ENCODE results near the gene CYP26A1.
"Not testable (repeated sequence)": the region's sequence is repeated elsewhere in the genome, so short reads cannot be mapped to it uniquely, and the experiment has no call there.

CYP26A1 gene

DNA sequence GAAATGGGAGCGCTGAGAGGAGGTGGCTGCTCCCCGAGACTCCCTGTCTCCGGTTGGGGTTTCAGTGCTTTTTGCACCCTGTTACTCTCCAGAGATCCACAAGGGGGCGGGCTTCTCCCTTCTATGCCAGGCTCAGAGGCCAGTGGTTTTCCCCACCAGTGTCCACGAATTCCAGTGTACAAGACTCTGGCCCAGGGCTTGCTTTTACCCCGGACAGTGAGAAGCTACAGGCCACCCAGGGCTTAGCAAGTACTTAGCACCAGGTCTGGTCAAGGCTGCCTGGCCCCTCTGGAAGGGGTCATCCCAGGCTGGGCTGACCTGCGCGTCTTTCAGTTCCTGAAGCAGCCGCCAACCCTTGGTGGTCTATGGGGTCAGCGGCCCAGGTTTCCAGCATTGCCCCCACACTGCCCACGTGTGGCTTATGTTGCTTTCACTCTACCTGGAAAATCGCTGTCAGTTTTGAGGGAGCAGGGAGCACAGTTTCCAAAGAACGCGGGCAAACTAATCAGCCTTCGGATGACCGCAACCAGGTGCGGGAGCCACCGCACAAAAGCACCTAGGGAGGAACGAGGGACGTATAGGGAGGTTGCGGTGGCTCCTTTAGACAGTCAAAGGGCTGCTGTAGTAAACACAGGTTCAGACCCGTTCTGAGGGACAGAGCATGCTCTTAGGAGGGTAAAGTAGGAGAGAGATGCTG is 6.8 kb downstream of the CYP26A1 start:
- DNase-seq = no peak

DNA sequence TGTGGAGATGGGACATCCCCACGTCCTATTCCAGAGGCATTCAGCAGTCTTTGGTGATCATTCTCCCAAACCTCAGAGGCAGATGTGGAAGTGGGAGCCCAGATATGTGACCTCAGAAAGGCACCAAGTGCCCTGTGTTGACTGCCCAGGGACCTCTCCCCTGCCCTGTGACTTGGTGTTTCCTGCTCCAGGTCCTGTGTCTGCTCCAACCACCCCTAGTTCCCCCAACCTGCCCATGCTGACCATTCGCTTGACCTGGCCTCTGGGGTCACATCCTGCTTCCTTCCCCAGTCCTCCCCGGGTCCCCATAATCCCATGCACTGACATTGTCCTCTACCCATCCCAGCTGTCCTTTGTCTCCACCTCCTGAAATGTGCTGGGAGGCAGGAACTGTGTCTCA is 7.6 kb downstream of the CYP26A1 start:
- no peak for DNase-seq

DNA sequence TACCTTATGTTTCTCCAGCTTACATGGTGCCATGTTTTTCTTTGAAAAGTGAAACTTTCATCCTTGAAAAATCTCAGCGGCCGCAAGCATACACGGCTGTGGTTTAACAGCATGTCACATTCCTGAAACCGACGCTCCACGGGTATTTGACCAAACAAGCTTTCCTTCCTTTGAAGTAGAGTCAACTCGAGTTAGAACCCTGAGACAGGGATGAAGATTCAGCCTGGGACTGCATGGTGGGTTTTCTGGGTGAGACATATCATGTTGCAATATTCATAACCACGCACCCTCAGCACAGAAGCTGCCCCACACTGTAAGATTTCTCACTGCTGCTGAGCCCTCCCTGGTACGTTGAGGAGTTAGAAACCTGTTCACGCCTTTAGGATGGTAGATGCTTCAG is 8.1 kb downstream of the CYP26A1 start:
- no peak for DNase-seq

DNA sequence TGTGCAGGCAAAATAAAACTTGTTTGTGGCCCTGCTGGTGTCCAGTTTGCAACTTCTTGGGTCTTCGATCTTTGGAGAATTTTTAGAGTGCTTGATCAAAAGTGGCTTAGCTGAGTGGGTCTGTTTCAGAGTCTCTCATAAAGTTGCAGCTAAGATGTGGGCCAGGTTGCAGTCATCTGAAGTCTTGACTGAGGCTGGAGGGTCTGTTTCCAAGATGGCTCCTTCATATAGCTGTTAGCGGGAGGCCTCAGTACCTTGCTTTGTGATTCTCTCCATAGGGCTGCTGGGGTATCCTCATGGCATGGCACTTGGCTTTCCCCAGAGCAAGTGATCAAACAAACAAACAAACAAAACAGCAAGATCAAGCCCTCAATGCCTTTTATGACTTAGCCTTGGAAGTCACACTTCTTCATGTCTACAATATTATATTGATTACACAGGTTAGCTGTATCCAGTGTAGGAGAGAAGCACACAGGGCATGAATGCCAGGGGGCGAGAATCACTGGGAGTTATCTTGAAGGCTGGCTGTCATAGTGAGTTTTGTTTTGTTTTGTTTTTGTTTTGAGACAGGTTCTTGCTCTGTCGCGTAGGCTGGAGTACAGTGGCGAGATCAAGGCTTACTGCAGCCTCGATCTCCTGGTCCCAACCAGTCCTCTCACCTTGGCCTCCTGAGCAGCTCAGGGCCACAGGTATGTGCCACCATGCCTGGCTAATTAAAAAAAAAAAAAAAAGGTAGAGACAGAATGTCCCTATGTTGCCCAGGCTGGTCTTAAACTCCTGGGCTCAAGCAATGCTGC is 10.2 kb downstream of the CYP26A1 start:
- no peak for DNase-seq

DNA sequence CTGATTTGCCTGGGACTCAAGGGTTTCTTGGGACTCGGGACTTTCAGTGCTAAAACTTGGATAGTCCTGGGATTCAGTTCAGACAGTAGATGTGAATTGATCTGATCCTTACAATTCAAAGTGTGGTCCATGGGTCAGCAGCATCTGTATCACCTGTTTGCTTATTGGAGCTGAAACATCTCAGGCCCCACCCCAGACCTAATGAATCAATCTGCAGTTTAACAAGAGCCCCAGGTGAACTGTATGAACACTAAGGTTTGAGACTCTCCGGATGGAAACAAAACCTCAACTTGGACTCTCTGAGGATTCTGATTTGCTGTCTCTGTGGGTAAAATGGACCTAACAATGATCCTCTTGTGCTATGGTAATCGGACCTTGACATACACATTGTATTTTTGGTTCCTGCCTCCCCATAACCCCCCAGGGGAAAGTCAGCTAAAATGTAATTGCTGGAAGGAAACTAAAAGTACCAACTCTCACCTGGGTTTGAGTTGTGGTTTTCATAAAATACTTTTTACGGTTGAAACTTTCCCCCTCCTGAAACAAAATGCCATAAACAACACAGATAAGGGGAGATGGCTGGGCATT is 11.7 kb downstream of the CYP26A1 start:
- no peak for DNase-seq

DNA sequence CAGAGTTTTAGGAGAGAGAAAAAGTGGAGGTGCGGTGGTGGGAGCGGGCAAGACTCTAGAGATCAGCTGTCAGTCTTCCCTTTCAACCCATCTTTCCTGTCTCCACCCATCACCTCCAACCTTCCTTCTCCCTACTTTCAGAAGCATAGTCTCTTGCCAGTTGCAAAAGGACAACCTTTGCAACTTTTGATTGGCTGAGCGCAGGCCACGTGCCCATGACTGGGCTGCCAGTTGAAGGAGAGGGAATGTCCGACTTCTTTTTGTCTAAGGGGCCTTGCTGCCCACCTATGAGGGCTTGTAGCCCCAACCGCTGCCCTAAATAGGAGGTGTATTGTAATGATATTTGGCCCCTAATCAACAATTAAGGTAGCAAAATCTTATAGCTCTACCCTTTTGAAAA is 12.6 kb downstream of the CYP26A1 start:
- no peak for DNase-seq

DNA sequence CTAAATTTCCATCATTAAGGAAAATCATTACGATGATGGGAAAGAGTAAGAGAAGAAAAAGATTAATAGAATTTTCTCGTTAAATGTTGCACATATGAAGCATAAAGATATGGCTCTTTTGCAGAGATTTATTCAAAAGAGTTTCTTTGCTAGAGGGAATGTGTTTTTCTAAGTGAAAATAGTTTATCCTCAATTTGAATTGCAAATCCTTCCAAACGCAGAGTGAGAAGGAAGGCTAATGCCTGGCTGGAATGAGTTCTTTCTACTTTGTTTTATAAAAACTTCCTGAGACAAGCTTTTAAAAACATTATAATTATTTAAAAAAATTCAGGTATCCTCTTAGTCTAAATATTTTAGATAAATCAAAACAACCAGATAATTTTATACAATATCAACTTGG is 14.2 kb downstream of the CYP26A1 start:
- no peak for DNase-seq

DNA sequence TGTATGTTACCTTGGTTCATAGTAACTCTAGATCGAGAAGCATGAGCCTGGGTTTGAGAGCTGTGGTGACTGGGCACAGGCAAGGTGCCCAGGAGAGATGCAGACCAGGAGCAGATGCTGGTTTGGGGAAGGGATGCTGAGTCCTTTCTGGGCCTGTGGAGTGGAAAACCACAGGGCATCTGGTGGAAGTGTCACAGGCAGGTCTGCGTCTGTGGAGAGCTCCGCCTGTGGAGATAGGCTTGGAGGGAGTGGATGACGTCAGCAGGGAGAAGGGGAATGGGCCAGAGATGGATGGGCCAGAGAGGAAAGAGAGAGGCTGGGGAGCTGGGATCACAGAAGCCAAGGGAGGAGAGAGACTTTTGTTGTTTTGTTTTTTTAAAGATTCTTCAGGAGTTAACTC is 14.8 kb downstream of the CYP26A1 start:
- DNase-seq = no peak

DNA sequence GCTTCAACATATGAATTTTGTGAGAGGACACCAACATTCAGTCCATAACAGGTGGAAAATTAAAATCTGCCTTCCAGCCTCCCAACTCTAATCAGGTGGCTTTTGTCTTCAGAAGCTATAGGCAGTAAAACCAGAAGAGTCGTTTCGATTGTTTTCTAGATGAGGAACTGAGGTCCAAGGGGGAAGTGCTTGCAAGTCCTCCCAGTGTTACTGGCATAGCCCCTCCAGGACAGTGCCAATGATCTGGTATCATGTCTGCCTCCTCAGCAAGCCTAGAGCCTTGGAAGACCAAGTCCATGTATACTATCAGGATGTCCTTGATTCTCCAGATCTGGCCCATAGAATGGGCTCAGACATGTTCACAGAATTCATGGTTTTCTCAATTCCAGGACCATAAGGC is 16.9 kb downstream of the CYP26A1 start:
- DNase-seq = no peak

DNA sequence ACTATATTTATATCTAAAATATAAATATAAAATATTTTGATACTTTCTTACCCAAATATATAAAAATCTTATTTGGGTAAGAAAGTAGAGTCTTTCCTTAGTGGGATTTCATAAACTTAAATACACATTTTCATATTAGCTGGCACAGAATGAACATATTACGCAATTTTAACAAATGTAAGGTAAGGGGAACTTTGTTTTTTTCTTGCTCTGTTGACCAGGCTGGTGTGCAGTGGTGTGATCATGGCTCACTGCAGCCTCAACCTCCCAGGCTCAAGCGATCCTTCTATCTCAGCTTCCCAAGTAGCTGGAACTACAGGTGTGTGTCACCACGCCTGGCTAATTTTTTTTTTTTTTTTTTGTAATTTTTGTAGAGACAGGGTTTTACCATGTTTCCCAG is 18.3 kb downstream of the CYP26A1 start:
- no peak for DNase-seq

DNA sequence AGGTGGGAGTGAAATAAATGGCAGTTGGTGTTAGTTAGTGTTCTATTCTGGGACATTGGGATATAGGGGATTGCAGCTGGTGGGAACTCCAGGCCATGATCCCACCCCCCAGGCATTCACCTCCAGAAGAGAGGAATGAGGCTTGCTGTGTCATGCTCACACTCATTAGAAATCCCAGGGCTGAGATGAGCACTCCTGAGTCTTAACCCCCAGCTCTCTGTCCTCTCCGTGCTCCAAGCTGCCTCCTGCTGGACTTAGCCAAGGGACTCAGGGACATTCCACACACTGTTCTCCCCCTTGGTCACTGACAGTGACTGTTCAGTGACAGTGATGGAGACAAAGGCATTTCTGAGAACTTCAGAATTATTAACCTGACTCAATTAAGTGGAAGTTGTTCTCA is 21.5 kb downstream of the CYP26A1 start:
- DNase-seq = no peak

DNA sequence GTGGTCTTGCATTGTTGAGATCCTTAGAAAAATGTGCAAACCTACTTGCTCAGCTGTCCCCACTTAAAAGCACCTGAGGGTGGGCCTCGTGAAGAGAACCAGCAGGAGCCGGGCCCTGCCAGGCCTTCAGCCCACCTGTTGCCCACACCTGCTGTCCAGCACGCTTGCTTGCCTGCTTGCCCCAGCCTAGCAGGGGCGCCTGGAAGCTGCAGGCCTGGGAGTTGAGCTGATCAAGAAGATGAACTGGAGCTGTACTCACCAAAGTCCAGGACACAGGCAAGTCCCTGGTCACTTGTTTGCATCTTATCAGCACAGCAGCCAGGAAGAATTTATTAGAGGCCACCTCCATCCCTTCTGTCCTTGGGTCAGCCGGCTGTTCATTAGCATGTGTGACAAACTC is 23.2 kb downstream of the CYP26A1 start:
- no peak for DNase-seq

DNA sequence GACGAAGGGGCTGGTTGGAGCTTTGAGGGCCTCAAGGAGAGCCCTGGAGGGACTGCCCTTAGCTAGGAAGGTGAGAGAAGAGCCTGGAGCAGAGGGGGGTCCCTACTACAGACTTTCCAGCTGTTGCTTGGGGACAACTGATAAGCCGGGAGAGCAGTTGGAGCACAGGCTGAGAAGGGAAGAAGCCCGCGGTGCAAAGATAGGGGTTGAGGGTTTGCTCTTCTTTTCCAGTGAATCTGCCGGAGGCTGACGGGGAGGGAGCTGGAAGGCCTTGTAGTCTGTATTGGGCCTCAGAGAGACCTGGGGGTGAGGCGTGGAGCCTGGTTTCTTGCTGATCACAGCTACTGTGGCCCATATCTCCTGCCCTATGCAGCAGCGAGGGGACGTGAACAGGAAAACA is 23.7 kb downstream of the CYP26A1 start:
- DNase-seq = no peak

DNA sequence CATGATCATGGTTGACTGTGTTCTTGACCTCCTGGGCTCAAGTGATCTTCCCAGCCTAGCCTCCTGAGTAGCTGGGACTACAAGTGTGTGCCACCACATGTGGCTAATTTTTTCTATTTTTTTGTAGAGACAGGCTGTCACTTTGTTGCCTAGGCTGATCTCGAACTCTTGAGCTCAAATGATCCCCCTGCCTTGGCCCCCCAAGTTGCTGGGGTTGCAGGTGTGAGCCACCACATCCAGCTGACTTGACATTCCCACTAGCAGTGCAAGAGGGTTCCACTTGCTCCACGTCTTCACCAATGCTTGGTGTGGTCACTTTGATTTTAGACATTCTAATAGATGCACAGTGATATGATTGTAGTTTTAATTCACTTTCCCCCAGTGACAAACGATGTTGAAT is 25.1 kb downstream of the CYP26A1 start:
- DNase-seq = no peak

DNA sequence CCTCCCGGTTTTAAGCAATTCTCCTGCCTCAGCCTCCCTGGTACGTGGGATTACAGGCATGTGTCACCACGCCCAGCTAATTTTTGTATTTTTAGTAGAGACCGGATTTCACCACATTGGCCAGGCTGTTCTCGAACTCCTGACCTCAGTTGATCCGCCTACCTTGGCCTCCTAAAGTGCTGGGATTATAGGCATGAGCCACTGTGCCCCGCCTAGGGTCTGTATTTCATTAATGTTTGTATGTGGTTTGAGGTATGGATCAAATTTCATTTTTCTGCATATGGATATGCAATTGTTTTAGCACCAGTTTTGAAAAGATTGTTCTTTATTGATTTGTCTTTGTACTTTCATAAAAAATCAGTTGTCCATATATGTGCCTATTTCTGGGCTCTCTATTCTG is 26.0 kb downstream of the CYP26A1 start:
- no peak for DNase-seq

DNA sequence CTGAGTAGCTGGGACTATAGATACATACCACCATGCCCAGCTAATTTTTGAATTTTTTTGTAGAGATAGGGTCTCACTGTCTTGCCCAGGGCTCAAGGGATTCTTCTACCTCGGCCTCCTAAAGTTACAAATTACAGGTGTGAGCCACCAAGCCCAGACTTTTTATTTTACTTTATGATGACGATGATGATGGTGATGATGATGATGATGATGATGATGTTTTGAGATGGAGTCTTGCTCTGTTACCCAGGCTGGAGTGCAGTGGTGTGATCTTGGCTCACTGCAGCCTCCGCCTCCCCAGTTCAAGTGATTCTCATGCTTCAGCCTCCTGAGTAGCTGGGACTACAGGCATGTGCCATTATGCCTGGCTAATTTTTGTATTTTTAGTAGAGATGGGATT is 27.5 kb downstream of the CYP26A1 start:
- DNase-seq = not testable (repeated sequence)

DNA sequence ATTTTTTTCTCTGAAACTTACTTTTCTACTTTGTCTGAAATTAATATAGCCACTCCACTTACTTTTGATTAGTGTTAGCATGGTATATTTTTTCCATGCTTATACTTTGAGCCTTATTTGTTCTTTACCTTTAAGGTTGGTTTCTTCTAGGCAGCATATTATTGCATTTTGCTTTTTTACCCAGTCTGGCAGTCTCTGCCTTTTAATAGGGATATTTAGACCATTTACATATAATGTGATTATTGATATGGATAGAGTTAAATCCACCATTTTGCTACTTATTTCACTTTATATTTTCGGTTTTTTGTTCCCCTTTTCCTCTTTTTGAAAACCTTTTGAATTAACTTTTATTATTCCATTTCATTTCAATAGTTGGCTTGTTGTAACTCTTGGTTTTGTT is 30.3 kb downstream of the CYP26A1 start:
- no peak for DNase-seq

DNA sequence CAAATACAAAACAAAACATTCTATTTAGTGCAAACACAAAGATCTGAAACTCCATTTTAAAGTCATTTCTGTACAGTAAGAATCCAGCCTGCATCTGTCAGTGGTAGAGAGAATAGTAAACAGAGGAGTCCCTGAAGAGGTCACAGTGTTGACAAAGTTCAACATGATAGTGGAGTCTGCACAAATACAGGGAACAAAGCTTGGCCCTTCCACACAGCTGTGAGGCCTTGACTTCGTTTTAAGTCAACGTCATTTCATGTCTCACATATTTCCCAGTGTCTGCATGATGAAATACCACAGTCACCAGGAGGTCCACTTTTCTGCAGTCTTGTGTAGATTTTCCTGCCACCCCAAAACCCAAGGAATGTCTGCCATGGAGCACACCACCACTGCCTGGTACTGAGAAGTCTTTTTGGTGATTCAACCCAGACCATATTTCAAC is 33.0 kb downstream of the CYP26A1 start:
- DNase-seq = no peak

DNA sequence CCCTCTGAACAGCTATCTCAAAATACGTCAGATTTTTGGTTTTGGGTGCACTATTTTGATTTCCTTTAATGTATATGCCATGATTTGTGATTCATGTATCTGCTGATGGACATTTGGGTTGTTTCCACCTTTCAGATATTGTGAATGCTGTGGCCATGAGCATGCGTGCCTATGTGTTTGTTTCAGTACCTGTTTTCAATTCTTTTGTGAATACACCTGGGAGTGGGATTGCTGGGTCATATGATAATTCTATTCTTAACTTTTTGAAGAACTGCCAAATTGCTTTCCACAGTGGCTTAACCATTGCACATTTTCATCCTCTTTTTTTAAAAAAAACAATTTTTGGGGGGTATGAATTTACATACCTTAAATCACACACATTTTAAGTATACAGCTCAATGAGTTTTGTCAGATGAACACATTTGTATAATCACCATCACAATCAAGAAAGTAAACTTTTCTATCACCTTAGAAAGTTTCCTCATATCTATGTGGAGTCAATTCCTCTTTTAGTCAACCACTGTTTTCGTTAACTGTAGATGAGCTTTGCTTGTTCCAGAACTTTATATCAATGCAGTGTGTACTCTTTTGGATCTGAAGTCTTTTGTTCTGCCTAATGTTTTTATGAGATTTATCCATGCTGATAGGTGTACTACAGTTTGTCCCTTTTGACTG is 36.9 kb downstream of the CYP26A1 start:
- DNase-seq = no peak

DNA sequence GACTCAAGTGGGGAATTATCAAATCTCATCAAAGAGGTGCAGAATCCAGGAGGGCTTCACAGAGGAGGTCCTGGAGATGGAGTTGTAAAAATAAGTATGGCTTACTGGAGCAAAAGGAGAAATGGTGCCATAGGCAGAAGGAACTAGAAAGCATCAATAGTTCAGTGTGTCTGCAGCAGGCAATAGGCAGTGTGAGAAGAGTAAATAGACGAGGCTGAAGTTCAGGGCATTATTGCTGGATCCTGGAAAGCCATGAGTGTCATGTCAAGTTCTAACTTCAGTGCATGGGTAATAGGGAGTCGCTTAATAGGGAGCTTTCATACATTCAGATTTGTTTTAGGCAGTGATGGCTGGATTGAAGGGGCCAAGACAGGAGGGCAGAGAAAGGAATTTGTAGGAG is 39.3 kb downstream of the CYP26A1 start:
- no peak for DNase-seq

DNA sequence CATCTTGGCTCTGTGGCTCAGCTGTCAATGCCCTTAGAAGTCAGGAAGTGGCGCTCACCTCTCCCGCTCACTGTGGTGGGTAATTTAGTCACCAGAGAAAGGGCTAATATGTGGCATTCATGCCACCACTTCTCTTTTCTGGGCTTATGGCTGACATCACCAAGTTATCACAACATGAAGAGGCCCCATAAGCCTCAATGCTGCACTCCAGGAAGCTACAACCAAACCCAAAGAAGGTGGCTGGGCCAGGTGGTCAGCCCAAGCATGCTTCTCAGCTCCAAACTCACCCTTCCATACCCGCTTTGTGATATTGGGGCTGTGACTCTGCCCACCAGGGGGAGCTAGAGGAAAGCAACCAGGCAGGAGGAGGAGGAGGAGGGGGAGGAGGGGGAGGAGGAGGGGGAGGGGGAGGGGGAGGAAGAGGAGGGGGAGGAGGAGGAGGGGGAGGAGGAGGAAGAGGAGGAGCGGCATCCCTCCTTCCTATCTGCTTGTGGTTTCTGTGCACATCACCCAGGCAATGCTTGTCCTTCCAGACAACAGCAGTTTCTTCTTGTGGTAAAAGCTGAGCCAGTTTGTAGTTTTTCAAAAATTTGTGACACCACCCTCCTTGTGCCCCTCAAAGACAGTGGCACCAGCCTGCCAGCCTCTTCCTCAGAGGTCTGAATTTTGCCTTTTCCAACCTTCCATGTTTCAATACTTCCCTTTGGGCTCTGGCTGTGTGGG is 42.1 kb downstream of the CYP26A1 start:
- DNase-seq = no peak

DNA sequence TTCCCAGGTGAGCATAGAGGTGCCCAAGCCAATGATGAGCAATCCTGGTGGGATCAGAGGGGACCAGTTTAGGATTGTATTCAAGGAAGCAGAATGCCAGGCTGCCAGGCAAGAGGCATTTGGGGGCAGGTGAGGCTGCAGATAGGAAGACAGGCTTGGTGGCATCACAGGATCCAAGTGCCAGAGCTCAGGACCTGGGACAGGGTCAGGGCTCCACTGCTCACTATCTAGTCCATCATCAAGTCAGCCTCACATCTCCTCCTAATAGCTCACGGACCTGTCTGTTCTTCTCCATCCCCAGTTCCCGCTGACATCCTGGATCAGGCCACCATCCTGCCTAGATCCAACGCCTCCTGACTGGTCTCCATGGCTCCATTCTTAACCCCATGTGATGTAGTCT is 47.6 kb downstream of the CYP26A1 start:
- no peak for DNase-seq

DNA sequence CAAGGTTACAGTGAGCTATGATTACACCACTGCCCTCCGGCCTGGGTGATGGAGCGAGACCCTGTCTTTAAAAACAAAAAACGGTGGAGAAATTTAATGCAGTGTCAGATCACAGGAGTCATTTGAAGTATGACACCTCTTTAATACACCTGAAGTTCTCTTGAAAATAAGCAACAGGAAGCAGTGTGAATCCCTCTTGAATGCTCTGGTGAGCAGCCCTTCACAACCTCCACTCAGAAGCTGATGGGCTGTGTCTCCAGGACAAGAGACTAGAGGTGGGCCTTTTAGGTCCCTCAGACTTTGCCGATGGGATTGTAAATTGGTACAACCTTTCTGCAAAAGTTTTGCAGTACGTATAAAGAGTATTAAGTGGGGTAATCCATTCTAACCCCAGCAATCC is 50.1 kb downstream of the CYP26A1 start:
- no peak for DNase-seq

All from NCI-H524 treated with DMSO at 0.1 percent for 48 hours (cell line).